Spleen (tissue), 7 donors: ENCODE results near the gene GAB2.
A peak's percentile ranks its signal among the peaks of the same experiment; 100 is the strongest.

Experiments
- POLR2A ChIP-seq, 3 donors: fragments of 450-650 bp; IDR thresholded peaks; one replicate each; pipeline ENCODE4 v1.5.1; 2017; ENCODE audit warnings: antibody characterized with exemption in 3 of 3, mild to moderate bottlenecking in 1 of 3
- POLR2AphosphoS5 ChIP-seq, 3 donors: sonication (generic); formaldehyde crosslinking; IDR thresholded peaks; one replicate each; pipeline ENCODE4 v1.5.1; 2017; ENCODE audit warnings: antibody characterized with exemption in 3 of 3
- TF ChIP-seq, protein P1 (sequence below), 11 experiments: fragments of 200-600 bp in 7 of 11; fragments of 450-650 bp in 4 of 11; sonication (generic) in 4 of 11; IDR thresholded peaks in 8 of 11; conservative IDR thresholded peaks in 3 of 11; 1 replicate in 7 of 11; 2 replicates in 4 of 11; pipeline versions ENCODE4 v1.4.0 to v1.8.0; 2016 to 2021; ENCODE audit warnings: antibody characterized with exemption in 11 of 11, inconsistent platforms in 4 of 11, mild to moderate bottlenecking in 1 of 11
- donor health status: DM: no; HTN: no; CAD: no; lungs with moderate emphysema.
- donor health status: DM: no; HTN: no; CAD: no.
- donor health status: DM: no; HTN: no; CAD: no.

GRCh38 chr11:78228467-78228866, 189.2 kb downstream of the GAB2 start:
- no peak for TF ChIP-seq POLR2A (IDR thresholded peaks at IDR 0.05)
- TF ChIP-seq, protein P1, sequence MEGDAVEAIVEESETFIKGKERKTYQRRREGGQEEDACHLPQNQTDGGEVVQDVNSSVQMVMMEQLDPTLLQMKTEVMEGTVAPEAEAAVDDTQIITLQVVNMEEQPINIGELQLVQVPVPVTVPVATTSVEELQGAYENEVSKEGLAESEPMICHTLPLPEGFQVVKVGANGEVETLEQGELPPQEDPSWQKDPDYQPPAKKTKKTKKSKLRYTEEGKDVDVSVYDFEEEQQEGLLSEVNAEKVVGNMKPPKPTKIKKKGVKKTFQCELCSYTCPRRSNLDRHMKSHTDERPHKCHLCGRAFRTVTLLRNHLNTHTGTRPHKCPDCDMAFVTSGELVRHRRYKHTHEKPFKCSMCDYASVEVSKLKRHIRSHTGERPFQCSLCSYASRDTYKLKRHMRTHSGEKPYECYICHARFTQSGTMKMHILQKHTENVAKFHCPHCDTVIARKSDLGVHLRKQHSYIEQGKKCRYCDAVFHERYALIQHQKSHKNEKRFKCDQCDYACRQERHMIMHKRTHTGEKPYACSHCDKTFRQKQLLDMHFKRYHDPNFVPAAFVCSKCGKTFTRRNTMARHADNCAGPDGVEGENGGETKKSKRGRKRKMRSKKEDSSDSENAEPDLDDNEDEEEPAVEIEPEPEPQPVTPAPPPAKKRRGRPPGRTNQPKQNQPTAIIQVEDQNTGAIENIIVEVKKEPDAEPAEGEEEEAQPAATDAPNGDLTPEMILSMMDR (IDR thresholded peaks at IDR 0.05 in 8 of 11, conservative IDR thresholded peaks at IDR 0.05 in 3 of 11) = peak in 10 of 11 experiments; percentile 24 to 71 (median 58)
- no peak for TF ChIP-seq POLR2AphosphoS5 (IDR thresholded peaks at IDR 0.05)
